Measurements from ENCODE around the gene FAM13A.
"Not testable (repeated sequence)": the region's sequence is repeated elsewhere in the genome, so short reads cannot be mapped to it uniquely, and the experiment has no call there.

FAM13A gene

GRCh38 chr4:88958080-88958479 is 98.9 kb downstream of the FAM13A start:
- no peak for DNase-seq (ENCODE audit: low read depth)

- DNase-seq (ENCODE audit: low read depth): no peak
Observed at GRCh38 chr4:88957570-88957969, 99.4 kb downstream of the FAM13A start.

- DNase-seq (ENCODE audit: low read depth): no peak
Observed at GRCh38 chr4:88955580-88956380, 101.2 kb downstream of the FAM13A start.

- no peak for DNase-seq (ENCODE audit: low read depth)
Observed at GRCh38 chr4:88953400-88953799, 103.6 kb downstream of the FAM13A start.

GRCh38 chr4:88952081-88952480 is 104.9 kb downstream of the FAM13A start:
- DNase-seq (ENCODE audit: low read depth): peak; percentile 63

- DNase-seq (ENCODE audit: low read depth): no peak
Observed at GRCh38 chr4:88949605-88950004, 107.4 kb downstream of the FAM13A start.

- no peak for DNase-seq (ENCODE audit: low read depth)
Observed at GRCh38 chr4:88940506-88940905, 116.5 kb downstream of the FAM13A start.

GRCh38 chr4:88939697-88940096 is 117.3 kb downstream of the FAM13A start:
- no peak for DNase-seq (ENCODE audit: low read depth)

GRCh38 chr4:88938138-88938537 is 118.8 kb downstream of the FAM13A start:
- peak; percentile 91 for DNase-seq (ENCODE audit: low read depth)

GRCh38 chr4:88937081-88937480 is 119.9 kb downstream of the FAM13A start:
- no peak for DNase-seq (ENCODE audit: low read depth)

- no peak for DNase-seq (ENCODE audit: low read depth)
Observed at GRCh38 chr4:88933414-88934160, 123.4 kb downstream of the FAM13A start.

- no peak for DNase-seq (ENCODE audit: low read depth)
Observed at GRCh38 chr4:88928852-88929251, 128.1 kb downstream of the FAM13A start.

GRCh38 chr4:88927420-88927819 is 129.6 kb downstream of the FAM13A start:
- no peak for DNase-seq (ENCODE audit: low read depth)

GRCh38 chr4:88919056-88919455 is 137.9 kb downstream of the FAM13A start:
- no peak for DNase-seq (ENCODE audit: low read depth)

GRCh38 chr4:88913181-88913580 is 143.8 kb downstream of the FAM13A start:
- not testable (repeated sequence) for DNase-seq (ENCODE audit: low read depth)

- DNase-seq (ENCODE audit: low read depth): no peak
Observed at GRCh38 chr4:88911246-88912212, 145.5 kb downstream of the FAM13A start.

GRCh38 chr4:88910101-88910500 is 146.9 kb downstream of the FAM13A start:
- DNase-seq (ENCODE audit: low read depth): no peak

- no peak for DNase-seq (ENCODE audit: low read depth)
Observed at GRCh38 chr4:88908521-88908920, 148.5 kb downstream of the FAM13A start.

- DNase-seq (ENCODE audit: low read depth): peak; percentile 5
Observed at GRCh38 chr4:88908003-88908402, 149.0 kb downstream of the FAM13A start.

GRCh38 chr4:88907478-88907877 is 149.5 kb downstream of the FAM13A start:
- DNase-seq (ENCODE audit: low read depth): no peak

- DNase-seq (ENCODE audit: low read depth): not testable (repeated sequence)
Observed at GRCh38 chr4:88904240-88904639, 152.7 kb downstream of the FAM13A start.

GRCh38 chr4:88900432-88900831 is 156.6 kb downstream of the FAM13A start:
- peak; percentile 9 for DNase-seq (ENCODE audit: low read depth)
